ENCODE results near the gene PLPP2.

Gene PLPP2

DNA sequence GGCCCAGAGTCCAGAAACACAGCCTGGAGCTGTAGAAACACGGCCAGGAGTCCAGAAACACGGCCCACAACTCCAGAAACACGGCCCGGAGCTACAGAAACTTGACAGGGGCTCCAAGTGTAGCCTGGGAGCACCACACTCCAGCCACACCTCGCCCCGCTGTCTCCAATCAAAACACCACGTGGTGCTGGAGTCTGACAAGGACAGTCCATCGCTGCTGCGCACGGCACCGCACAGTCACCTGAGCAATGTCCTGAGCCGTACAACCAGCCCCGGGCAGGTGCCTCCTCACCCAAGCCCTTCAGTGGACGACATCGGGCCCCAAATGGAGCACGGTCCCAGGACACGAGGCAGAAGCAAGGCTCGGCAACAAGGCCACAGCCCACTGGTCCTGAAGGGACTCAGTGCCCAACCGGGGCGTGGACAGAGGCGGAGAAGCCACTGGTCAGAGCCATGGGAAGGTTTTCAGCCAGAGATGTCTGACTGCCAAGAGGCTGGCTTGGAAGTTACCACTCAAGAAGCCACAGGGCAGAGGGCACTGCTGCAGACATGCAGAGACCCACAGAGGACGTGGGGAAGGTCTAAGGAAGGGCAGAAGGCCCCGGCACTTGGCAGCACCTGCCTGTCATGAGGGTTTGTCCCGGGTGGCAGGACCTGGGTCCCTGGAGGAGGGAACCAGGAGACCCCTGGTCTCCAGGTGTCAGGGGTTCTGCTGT is 19.7 kb upstream of the PLPP2 start:
- TF ChIP-seq, protein P1, sequence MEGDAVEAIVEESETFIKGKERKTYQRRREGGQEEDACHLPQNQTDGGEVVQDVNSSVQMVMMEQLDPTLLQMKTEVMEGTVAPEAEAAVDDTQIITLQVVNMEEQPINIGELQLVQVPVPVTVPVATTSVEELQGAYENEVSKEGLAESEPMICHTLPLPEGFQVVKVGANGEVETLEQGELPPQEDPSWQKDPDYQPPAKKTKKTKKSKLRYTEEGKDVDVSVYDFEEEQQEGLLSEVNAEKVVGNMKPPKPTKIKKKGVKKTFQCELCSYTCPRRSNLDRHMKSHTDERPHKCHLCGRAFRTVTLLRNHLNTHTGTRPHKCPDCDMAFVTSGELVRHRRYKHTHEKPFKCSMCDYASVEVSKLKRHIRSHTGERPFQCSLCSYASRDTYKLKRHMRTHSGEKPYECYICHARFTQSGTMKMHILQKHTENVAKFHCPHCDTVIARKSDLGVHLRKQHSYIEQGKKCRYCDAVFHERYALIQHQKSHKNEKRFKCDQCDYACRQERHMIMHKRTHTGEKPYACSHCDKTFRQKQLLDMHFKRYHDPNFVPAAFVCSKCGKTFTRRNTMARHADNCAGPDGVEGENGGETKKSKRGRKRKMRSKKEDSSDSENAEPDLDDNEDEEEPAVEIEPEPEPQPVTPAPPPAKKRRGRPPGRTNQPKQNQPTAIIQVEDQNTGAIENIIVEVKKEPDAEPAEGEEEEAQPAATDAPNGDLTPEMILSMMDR (IDR thresholded peaks at IDR 0.05; ENCODE audit: control insufficient read depth, insufficient read depth, low read depth, low read length, missing control alignments) = no peak
- no peak overlapping the region for H3K4me3 ChIP-seq (ENCODE audit: control insufficient read depth, low read depth, low read length)
- no peak for DNase-seq (ENCODE audit: low read depth)

DNA sequence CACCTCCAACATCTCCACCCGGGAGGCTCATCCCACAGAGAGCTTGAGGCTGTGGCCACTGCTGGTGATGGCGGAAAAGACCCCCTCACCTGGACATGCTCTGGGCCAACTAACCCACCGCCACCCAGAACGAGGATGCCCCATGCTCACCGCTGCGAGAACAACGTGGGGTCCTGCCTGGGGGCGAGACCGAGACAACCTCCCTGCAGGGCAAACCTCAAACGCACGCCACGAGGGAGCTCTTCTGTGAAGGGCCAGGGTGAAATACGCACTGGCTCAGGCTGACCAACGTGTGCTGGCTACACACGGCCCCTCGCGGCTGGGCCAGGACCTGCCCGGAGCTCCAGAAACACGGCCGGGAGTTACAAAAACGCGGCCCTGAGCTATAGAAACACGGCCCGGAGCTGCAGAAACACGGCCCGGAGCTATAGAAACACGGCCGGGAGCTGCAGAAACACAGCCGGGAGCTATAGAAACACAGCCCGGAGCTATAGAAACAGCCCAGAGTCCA is 19.0 kb upstream of the PLPP2 start:
- TF ChIP-seq, protein P1 (IDR thresholded peaks at IDR 0.05; ENCODE audit: control insufficient read depth, insufficient read depth, low read depth, low read length, missing control alignments) = no peak
- DNase-seq (ENCODE audit: low read depth) = no peak
- no peak overlapping the region for H3K4me3 ChIP-seq (ENCODE audit: control insufficient read depth, low read depth, low read length)

DNA sequence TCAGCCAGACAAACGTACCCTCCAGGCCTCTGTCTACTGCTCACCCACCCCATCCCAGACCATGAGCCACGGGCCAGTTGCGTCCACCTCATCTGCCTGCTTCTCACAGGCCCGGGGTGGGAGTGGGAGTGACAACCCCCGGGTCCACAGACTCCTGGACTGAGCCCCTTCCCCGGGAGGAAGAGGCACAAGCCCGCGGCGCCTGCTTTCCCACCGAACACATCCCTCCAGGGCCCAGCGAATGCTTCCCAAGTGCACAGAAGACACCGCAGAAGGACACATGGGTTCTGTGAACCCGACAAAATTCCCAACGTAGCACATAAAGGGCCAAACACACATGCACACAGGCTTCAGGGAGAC is 18.0 kb upstream of the PLPP2 start:
- TF ChIP-seq, protein P1 (IDR thresholded peaks at IDR 0.05; ENCODE audit: control insufficient read depth, insufficient read depth, low read depth, low read length, missing control alignments) = no peak
- no peak for DNase-seq (ENCODE audit: low read depth)
- H3K4me3 ChIP-seq (ENCODE audit: control insufficient read depth, low read depth, low read length) = no peak overlapping the region

DNA sequence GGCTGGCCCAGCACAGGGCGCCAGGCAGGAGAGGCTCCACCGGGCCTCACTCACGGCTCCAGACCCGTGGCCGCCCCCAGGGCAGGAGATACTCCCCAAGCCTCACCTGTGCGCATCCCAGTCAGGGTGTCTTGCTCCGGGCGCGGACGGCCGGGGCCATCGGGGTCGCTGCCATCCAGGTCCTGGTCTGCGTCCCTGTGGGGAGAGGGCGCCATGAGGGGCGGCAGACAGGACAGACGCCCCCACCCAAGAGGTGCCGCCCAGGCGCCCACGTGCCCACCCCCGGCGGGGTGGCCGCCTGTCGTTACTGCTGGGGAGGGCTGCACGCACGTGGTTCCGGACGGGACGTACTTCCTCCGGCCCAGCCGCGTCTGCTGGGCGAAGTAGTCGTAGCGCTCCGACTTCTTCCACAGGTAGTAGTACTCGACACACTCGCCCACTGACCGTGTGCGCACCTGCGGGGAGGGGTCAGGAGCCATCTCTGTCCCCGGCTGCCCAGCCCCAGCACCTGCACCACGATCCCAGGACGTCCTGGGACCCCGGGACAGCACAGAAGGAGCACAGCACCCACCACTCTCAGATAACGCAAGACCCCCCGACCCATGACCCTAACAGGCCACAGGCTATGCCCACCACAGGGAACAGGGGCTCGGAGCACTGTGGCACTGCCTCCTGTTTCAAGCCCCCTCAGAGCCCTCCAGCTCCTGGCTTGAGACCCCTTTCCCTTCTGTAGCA is 17.4 kb upstream of the PLPP2 start:
- no peak for DNase-seq (ENCODE audit: low read depth)
- TF ChIP-seq, protein P1 (IDR thresholded peaks at IDR 0.05; ENCODE audit: control insufficient read depth, insufficient read depth, low read depth, low read length, missing control alignments) = no peak
- no peak overlapping the region for H3K4me3 ChIP-seq (ENCODE audit: control insufficient read depth, low read depth, low read length)

DNA sequence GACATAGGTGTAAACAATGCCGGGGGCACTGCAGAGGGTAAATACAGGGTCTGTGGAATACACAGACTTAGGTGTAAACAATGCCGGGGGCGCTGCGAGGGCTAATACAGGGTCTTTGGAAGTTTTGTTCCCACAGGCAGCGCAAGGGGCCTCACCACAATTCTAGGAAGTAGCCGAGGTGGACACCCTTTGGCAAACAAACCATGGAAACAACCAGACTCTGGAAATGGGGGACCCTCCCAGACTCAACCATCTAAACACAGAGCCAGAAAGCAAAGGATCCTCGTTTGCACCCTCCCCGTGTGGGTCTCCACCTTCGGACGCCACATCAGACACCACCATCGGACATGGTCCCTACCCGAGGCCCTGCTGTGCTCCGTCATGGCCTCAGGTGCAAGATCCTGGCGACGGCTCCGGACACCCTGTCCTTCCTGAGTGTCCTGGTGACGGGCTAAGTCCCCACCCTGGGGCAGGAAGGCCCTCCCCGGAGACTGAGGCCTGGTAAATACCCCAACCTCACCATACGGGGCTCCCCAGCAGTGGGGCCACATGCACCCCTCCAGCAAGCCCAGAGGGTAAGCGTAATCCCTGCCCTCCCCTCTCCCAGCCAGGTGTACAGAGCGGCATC is 16.7 kb upstream of the PLPP2 start:
- no peak overlapping the region for H3K4me3 ChIP-seq (ENCODE audit: control insufficient read depth, low read depth, low read length)
- DNase-seq (ENCODE audit: low read depth) = no peak
- TF ChIP-seq, protein P1 (IDR thresholded peaks at IDR 0.05; ENCODE audit: control insufficient read depth, insufficient read depth, low read depth, low read length, missing control alignments) = no peak

DNA sequence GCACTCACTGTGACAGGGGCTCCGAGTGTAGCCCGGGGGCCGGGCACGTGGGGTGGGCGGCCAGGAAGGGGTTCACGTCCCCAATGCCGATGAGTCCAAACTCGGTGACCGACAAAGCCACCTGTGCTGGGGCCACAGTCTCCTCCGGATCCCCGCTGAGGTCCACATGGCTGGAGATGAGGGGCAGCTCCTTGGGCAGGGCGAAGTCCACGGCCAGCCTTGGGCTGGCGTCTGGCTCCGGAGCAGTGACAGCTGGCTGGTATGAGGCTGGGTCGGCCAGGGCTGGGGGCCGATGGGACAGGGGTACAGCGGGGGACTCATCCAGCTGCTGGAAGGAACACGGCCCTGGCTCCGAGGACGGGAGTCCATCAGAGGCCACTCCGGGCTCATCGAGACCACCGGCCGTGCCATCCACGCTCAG is 15.9 kb upstream of the PLPP2 start:
- DNase-seq (ENCODE audit: low read depth) = no peak
- TF ChIP-seq, protein P1 (IDR thresholded peaks at IDR 0.05; ENCODE audit: control insufficient read depth, insufficient read depth, low read depth, low read length, missing control alignments) = no peak
- H3K4me3 ChIP-seq (ENCODE audit: control insufficient read depth, low read depth, low read length) = no peak overlapping the region
